Endothelial cell of coronary artery (primary cell): ENCODE results near the gene FSIP2. TPM values are rescaled to one million over a fixed set of nuclear protein-coding genes. Genes with fewer than 3 reads are reported as not detected.

ENCODE experiments used
- total RNA-seq: library from RNA; depleted of rRNA; stranded (reverse); fragments of >200 nt; gene quantifications from 2 replicates; pipeline ENCODE4 v1.2.3, GENCODE V29; 2014

Gene FSIP2
- total RNA-seq: 0.27 and 0.38 TPM in 2 replicates

GRCh38 chr2:185738679-185739472 is at the start of gene FSIP2:
Gene FSIP2, plus strand, starts transcription at chr2:185738804. Its CDS starts 91 bp downstream, at chr2:185738895.

